ENCODE measurements around the gene ZPLD1. TPM values are rescaled to one million over a fixed set of nuclear protein-coding genes. Genes with fewer than 3 reads are reported as not detected.

Gene ZPLD1
- total RNA-seq, 1 donor from 2014 or later, result 0.34 TPM

DNA sequence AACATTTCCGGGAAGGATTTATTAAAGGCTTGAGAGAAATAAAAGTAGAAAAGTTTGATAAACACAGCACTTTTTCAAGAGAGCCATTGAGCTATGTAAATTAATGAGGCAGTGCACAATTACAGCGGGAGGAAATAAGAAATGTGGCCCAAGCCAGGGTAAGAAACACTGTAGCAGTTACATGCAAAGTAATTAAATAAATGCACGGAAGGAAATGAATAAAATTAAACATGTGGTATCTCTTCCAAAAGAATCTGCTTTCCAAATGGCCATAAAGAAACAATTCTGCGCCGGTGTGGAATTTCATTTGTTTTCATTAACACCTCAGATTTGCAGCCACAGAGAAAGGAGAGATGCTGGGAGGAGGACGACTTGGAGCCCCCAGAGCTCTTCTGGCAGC, 35.3 kb downstream of the ZPLD1 start:
- no peak for DNase-seq

DNA sequence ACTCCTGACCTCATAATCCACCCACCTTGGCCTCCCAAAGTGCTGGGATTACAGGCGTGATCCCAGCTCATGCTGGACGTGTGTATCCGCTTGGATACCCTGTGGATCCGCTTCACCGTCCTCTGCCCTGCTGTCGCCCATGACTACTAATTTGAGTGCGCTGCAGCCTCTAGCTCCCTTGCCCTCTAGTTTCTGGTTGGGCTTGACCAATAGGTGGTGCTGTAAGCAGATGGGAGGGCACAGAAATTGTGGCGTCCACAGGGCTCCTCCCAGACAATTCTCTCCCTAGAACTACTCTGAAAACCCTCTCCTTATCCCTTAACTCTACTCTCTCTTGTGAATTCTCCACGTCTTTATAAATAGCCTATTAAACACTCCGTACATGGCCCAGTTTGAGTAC, 36.2 kb downstream of the ZPLD1 start:
- DNase-seq, result no peak

- DNase-seq, result no peak
These were observed 36.7 kb downstream of the ZPLD1 start for GRCh38 chr3:102471491-102471890.

DNA sequence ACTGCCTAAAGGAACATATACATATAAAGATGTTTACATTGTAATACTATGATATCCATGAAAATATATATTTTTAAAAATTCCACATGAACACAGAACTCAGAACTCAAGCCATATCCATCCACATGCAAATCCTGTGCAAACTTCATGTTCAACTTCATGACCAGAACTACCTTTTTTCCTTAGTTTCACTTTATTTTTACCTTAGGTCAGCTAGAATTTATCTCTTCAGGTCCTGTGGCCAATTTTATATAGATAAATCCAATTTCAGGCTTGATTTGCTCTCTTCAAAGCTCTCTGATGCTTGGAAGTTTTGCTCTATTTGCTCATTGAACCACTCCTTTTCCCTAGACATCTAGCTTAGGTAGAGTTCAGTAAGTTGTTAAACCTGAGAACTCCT, 38.8 kb downstream of the ZPLD1 start:
- no peak for DNase-seq

GRCh38 chr3:102474207-102474606, 39.4 kb downstream of the ZPLD1 start:
- no peak for DNase-seq

DNA sequence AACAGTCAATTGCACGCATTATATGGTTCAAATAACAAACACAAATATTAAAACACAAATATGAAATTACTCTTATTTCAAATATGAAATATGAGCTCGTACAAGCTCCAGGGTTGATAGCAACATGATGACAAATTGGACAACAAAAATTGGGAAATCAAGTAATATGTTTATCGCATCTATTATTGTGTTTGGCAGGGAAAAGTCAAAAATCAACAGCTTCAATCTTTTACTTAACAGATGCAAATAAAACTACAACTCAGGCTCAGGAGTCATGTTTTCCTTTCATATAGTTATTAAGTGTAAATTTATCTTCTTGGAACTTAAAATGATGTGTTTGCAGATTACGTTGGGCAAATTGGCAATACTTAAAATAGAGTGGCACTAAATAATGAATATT, 41.4 kb downstream of the ZPLD1 start:
- DNase-seq, result no peak

- DNase-seq, result no peak
These were observed 43.3 kb downstream of the ZPLD1 start for GRCh38 chr3:102478160-102478559.

- DNase-seq, result no peak
These were observed 45.3 kb downstream of the ZPLD1 start for GRCh38 chr3:102480139-102480538.

- DNase-seq, result no peak
These were observed 46.2 kb downstream of the ZPLD1 start for GRCh38 chr3:102481050-102481449.

GRCh38 chr3:102483556-102483955, 48.7 kb downstream of the ZPLD1 start:
- no peak for DNase-seq

- no peak for DNase-seq
These were observed 49.5 kb downstream of the ZPLD1 start for GRCh38 chr3:102484363-102484762.

GRCh38 chr3:102485701-102486100, 50.9 kb downstream of the ZPLD1 start:
- DNase-seq, result no peak

DNA sequence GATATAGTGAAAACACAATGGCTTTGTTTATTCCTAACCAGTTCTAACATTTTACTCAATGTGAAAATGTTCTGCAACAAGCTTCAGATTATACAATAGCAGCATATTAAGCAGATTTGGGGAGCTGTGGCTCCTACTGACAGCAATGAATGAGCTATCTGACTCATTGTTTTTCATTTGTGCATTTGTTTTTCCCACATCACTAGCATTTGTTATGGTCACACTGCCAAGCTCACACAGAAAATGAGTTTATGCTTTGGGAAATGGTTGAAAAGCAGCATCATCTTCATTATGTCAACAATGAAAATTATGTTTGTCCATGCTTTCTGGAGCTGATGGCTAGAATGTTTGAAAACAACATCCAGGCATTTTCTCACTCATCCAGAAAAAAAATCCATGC, 53.5 kb downstream of the ZPLD1 start:
- no peak for DNase-seq

- DNase-seq, result no peak
These were observed 57.5 kb downstream of the ZPLD1 start for GRCh38 chr3:102492300-102492699.

DNA sequence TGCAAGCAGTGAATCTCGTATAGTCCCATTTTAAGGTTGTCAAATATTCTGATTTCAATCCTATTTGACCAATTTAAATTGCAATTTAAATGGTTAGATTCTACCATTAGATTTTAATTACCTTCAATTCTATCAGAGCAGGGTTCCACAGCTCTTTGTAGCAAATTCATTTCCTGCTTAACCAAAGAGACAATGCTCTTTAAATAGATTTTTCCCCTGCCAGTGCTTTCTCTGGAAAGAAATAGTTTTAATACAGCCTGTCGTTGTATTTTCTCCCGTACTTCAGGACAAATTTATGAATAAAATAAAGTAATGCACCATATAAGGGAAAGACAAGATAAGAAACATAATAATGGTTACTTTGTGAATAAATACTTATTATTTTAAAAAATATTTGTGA, 62.8 kb downstream of the ZPLD1 start:
- no peak for DNase-seq

DNA sequence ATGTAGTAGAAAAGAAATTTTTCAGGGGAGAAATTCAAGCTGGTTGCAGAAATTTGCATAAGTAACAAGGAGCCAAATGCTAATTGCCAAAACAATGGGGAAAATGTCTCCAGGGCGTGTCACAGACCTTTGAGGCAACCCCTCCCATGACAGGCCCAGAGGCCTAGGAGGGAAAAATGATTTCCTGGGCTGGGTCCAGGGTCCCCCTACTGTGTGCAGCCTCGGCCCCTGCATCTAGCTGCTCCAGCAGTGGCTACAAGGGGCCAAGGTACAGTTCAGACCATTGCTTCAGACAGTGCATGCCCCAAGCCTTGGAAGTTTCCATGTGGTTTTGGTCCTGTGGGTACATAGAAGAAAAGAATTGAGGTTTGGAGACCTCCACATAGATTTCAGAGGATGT, 70.7 kb downstream of the ZPLD1 start:
- DNase-seq, result no peak

DNA sequence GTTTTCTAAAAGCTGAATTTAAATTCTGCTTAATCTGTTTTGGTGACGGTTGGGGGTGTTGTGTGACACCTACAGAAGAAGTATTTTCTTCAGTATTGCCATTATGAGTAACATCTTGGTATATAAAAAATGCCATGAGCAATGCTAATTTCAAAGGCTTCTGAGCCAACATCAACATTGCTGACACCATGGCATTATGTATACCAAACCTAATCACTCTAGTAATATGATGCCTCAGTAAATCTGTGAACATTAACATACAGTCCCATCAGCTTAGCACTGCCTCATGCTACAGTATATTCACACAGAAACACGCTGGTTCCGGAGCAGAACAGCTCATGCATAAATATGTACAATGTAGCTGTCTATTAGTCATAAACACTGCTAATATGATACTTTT, 75.8 kb downstream of the ZPLD1 start:
- DNase-seq, result no peak

- DNase-seq, result no peak
These were observed 76.4 kb downstream of the ZPLD1 start for GRCh38 chr3:102511168-102511567.

GRCh38 chr3:102511639-102512038, 76.8 kb downstream of the ZPLD1 start:
- no peak for DNase-seq

- no peak for DNase-seq
These were observed 78.1 kb downstream of the ZPLD1 start for GRCh38 chr3:102512734-102513504.

DNA sequence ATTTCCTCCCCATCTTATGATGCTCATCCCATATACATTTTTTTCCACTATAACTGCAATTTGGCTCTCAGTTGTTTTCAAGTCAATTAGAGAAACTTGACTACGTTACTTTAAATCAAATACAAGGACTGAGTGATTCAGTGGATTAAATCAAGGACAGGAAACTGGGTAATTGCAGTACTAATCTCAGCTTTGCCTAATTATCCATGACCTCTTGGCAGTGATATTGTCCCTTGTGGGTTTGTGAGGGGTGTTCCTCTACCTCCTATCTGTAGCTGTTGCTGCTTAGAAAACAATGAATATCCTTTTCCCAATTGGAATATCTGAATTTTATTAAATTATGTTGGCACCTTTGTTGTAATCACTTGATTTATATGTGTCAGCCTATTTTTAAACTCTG, 79.4 kb downstream of the ZPLD1 start:
- no peak for DNase-seq

DNA sequence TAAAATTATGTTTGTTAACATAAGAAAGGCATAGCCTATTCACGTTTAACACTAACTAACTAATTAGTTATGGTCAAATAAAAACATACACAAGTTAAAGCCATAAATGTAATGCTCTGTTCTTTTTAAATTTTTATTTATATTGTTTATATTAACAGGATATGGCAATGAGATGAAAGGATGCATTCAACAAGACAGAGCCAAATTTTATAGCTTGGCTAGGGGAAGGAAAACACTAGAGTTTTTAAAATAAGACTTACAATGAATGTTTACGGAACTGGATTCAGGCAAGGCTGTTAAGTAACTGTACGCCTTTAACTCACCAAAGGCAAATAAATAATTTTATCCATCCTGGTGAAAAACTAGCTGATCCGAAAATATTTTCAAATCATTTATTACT, 86.4 kb downstream of the ZPLD1 start:
- DNase-seq, result no peak

GRCh38 chr3:102525624-102526023, 90.8 kb downstream of the ZPLD1 start:
- DNase-seq, result no peak

GRCh38 chr3:102526865-102527264, 92.0 kb downstream of the ZPLD1 start:
- no peak for DNase-seq

DNA sequence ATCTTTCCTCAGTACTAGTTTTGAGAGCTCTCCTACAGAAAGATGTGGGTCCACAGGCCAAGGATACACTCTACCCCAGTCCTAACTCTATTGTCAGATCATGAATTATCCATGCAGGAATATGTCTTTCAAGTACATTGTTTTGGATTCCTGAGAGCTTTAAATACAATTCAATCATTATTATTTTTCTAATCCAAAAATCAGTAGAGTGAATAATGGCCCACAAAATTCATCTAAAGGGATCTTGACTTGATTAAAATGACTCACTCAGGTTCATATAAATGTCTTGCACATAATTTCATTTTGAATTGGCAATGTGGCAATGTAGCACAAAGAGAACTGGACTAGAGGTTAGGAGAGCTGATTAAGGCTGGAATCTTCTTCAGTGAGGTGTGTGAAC, 93.9 kb downstream of the ZPLD1 start:
- no peak for DNase-seq
